HG02588 (cell line): ENCODE measurements around the gene INPP5B.

ENCODE experiments used
- ATAC-seq: cut with Tn5 transposase; IDR thresholded peaks from one replicate; pipeline ENCODE4 v1.9.1; 2021; ENCODE audit warnings: mild to moderate bottlenecking, moderate library complexity; ENCODE audit not compliant: unreplicated experiment

INPP5B gene

DNA sequence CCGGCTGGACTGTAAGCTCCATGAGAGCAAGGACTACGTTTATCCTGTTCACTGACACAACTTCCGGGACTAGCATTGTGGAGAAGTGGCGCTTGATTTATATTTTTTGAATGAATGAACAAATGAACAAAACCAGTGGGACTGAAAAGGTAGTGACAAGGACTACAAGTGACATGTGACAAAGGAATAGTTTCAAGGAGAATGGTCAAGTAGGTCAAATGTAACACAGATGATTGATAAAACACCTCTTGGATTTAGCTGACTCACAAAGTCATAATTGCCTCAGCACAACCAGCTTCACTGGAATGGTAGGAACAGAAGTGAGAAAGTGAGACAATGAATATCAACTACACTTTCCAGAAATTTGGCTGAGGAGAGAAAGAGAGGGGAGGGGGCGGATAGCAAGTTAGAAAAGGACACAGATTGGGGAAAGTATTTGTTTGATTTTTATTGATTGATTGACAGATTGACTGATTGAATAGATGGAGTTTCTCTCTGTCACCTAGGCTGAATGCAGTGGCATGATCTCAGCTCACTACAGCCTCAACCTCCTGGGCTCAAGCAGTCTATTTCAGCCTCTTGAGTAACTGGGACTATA lies 101.7 kb downstream of the INPP5B start:
- no peak for ATAC-seq

DNA sequence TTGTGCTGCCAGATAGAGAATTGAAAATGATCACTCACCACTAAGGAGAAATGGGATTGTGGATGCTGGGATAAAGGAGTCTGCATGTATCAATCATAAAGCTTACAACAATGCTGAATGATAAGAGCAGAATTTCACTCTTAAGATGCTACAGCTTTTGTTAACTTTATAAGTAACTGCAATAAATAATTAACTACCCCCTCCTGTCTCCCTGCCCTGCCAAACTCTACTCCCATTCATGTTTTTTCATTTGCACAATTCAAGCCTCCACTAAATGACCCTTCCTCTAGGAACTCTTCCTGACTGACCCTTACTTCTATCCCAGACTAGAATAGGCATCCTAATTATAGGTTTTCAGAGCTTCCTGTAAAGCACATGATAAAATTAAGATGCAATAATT lies 102.3 kb downstream of the INPP5B start:
- no peak for ATAC-seq

DNA sequence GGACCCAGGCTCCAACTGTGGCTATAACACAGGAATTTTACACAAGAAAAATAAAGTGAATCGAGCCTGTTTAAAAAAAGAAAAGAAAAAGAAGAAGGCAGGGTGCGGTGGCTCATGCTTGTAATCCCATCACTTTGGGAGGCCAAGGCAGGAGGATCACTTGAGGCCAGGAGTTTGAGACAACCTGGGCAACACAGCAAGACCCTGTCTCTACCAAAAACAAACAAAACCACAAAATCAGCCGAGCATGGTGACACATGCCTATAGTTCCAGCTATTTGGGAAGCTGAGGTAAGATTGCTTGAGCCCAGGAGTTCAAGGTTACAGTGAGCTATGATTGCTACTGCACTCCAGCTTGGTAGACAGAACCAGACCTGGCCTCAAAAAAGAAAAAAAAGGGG lies 105.2 kb downstream of the INPP5B start:
- no peak for ATAC-seq

DNA sequence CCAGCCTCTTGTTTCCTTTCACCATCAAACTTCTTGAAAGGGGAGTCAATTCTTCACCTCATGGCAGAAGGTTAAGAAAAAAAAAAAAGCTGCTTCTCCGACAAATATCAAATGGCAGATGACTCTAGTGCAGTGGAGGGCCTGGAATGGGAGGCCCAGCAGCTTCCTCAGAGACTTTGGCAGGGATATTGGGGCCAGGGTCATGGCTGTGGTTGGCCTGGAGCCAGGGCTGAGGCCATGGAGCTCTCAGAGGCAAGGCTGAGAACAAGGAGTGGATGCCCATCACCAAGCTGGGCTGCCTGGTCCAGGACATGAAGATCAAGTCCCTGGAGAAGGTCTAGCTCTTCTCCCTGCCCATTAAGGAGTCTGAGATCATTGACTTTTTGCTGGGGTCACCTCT lies 106.1 kb downstream of the INPP5B start:
- ATAC-seq, result no peak

DNA sequence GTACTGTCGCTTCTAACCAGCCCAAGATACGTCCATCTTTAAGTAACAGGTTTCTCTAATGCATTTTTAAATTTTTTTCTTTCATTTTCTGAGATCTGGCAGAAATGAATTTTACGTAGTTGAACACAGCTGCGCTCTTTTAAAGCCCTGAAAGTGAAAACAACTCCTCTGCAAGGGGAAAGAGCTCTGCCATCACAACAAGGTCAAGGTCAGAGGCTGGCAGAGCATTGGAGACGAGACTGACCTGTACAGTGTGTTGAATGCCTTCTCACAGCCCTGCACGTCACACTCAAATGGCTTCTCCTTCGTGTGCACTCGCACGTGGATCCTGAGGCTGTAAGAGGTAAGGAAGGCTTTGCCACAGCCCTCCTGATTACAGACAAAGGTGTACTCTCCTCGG lies 107.2 kb downstream of the INPP5B start:
- ATAC-seq, result no peak

DNA sequence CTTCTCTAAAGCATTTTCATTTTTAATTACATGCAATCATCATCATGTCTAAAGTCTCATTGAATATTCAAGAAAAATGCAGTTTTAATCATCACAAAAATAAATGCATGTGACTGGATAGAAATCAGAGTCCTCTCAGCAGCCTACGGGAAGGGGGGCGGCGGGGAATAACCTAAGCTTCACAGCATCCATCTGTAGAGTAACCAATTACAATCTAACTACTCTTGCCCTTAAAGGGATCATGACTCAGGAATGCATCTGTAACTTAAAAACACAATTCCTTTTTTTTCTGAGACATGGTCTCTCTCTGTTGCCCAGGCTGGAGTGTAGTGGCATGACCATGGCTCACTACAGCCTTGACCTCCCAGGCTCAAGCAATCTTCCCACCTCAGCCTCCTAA lies 110.1 kb downstream of the INPP5B start:
- no peak for ATAC-seq

DNA sequence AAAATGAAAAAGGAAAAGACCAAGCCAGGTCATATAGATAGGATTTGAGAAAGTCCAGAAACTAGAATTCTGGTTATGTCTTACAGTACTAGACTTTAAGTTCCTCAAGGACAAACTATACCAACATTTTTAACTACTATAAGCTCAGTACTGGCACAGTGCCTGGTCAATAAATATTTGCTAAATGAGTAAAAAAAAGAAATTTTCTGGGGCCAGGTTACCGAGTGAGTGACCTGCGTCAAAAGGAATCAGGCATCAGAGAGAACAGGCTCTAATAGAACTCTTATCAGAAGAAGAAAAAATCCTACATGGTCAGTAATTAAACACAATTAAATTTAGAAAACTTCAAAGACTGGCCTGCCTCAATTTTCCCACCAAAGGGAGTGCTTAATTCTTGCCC lies 115.0 kb downstream of the INPP5B start:
- ATAC-seq, result no peak

DNA sequence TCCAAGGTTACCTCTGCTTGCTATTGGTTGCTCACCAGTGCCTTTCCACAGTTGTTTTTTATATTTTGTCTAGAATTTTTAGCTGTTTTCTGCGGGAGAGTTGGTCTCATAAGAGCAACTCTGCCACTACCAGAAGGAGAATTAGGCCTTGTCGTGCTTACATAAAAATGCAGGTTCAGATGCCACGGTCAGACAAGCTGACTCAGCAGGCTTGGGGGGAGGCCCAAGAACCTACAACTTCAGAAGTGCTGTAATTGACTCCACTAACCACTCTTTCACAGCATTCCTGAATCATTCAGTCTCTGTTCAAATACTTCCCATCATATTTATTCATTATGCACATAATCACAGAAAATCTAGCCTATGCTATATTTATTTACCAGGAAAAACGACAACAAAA lies 115.7 kb downstream of the INPP5B start:
- no peak for ATAC-seq

DNA sequence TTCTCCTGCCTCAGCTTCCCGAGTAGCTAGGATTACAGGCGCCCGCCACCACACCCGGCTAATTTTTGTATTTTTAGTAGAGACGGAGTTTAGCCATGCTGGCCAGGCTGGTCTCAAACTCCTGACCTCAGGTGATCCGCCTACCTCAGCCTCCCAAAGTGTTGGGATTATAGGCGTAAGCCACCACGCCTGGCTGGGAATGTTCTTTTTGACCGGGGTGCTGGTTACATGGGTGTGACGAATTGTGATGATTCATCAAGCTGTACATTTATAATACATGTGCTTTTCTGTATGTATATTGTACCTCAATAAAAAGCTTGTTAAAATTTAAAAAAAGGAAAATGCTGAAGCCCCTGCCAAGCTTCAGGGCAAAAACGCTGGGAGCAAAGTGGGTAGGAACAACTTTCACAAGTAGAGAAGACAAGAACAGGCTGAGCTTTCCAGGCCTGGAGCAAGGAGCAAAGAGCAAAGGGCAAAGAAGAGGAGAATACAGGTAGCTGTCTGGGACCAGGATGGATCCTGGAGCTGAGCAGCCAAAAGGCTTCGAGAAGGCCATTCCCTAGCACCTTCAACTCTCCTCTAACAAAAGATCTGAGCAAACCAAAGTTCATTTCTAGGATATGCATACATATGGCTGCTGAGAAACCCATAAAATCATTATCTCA lies 118.3 kb downstream of the INPP5B start:
- no peak for ATAC-seq

DNA sequence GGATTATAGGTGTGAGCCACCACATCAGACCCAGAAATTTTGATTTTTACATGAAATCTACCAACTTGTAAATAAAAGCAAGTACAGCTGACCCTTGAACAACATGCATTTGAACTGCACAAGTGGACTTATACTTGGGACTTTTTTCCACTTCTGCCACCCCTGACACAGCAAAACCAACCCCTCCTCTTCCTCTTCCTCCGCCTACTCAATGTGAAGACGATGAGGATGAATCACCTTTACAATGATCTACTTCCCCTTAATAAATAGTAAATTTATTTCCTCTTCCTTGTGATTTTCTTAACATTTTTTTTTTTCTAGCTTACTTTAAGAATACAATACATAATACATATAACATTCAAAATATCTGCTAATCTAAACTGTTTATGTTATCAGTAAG lies 121.3 kb downstream of the INPP5B start:
- ATAC-seq, result no peak

DNA sequence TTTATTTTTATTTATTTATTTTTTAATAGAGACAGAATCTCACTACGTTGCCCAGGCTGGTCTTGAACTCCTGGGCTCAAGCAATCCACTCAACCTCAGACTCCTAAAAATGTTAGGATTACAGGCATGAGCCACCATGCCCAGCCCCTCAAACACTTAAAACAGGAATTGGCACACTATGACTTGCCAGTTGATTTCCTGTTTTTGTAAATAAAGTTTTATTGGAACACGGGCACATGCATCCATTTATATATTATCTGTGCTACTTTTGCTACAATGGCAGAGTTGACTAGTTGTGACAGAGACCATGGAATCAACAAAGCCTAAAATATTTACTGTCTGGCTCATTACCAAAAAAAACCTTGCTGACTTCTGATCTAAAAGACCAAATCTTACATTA lies 122.9 kb downstream of the INPP5B start:
- ATAC-seq, result no peak

DNA sequence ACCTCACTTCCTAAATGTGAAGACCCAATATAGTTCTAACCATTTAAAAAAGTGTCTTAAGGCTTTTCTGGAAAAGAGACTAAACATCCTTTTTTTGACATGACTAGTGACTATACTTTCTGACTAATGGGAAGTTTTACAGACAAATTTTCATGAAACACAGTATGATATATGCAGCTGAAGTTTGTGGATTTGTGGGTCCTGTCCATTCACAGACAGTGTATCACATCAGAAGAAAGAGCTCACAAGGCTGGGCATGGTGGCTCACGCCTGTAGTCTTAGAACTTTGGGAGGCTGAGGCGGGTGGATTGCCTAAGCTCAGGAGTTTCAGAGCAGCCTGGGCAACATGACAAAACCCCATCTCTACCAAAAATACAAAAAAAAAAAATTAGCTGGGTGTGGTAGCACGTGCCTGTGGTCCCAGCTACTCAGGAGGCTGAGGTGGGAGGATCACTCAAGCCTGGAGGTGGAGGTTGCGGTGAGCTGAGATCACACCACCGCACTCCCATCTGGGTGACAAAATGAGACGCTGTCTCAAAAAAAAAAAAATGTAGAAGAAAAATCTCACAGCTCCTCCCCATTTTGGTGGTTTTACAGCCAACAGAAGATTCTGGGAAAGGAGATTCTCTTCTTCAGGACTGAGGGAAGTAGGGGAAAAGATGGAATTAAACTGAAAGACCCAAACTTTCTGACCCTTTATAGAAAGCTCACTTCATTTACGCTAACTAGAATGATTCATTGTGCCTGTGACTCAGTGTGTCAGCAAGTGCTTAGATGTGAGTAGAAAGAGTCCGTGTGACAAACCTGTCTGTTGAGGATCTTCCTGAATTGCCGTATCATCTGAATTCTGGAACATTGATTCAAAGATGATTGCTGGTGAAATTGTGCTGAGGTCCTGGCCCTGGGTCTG lies 123.7 kb downstream of the INPP5B start:
- ATAC-seq, result no peak

DNA sequence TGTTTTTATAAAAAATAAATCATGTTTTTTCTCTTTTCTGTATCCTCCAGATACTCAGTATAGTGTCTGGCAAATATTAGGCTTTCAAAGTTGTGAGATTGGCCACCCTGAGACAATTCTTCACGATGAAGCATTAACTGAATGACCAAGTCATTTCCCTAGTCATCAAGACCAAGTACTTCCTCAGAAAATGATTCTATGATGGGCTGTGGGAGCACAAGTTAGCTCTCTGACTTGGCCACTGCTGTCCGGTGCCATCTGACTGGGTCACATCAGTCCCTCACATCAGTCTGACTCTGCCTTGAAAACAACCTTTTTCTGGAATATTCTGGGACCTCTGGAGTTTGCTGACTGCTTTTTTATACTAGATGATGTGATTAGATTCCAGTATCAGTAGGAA lies 125.4 kb downstream of the INPP5B start:
- ATAC-seq, result no peak

DNA sequence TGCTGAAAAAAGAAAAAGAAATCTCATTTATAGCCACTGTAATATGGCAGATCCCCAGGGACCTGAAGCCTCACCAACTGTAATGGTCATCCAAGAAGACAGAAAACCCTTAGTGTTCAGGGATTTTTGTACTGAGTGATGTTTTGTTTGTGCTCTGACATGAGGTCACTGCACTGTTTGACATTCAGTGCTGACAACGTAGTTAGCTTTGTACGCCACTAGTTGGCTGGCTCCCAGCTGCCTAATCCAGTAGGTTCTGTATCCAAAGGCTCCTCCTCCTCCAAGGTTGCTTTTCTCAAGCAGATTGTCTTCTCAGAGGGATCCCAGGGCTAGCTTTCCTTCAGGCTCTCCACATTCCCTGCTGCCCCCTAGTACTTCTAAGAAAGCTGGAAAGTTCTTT lies 129.4 kb downstream of the INPP5B start:
- no peak for ATAC-seq

DNA sequence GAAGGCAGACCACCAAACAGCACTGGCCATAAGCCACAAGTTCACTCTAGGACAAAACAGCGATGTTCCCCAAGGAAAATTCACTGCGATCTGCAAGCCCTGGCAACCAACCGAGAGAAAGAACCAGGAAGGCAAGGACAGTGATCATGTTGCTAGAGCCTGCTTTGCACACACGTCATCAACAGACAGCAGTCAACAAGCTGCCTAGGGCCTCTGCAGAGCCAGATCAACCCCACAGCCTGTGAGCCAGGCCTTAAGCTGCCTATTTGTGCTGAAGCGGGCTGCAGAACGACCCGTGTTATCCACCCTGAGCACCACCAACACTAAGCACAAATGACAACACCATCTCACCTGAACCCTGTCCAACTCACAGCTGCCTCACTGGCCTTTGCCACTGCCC lies 132.6 kb downstream of the INPP5B start:
- ATAC-seq, result no peak

DNA sequence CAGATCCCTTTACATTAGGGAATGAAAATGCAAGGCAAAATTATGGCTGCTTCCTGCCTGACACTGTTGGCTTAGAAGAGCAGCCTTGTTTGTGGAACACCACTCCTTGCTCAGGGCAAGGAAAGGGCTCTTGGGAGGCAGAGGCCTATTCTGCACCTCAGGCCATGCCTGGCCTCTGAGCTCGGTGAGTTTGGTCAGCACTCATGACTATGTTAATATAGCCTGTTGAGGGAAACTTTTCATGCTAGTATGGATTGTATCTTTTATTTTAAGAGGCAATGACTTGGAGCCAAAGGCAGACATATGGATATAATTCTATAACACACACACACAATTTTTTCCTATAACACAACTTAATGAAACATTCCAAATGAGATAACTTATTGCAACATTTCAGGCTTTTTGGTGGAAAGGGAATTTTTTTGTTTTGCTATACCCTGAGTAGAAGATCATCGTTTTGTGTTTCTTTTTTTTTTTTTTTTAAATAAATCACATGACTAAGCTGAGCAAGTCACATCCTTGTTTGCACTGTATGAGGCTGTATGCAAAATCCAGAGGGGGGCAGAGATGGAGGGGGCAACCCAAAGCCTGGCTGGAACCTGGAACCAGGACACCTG lies 133.2 kb downstream of the INPP5B start:
- no peak for ATAC-seq

DNA sequence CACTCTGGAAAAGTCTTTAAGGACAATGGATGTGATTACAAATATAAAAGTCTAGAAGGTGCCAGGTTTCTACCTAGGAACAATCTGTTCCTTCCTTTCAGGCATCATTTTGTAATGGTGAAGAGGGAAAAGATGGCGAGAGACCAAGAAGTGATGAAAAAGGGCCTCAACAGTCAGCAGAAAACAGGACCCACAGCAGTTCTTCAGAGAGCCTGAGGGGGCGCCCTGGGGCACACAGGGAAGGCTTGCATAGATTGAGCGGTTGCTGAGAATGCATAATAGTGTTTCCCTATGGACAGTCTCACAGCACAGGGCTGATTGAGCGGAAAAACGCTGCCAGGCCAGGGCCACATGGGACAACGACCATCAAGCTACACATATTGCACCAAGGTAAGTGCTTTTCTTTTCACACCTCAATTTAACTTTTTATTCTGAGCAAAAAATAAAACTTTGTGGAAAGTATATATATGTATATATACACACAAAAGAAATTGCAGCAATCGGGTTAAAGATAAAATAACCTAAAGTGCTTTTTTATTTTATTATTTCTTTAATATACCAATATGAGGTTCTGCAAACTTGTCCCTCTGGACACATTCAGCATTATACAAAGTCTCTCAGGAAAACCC lies 135.7 kb downstream of the INPP5B start:
- ATAC-seq, result no peak
